ENCODE data around the gene TAF1.

Gene TAF1

DNA sequence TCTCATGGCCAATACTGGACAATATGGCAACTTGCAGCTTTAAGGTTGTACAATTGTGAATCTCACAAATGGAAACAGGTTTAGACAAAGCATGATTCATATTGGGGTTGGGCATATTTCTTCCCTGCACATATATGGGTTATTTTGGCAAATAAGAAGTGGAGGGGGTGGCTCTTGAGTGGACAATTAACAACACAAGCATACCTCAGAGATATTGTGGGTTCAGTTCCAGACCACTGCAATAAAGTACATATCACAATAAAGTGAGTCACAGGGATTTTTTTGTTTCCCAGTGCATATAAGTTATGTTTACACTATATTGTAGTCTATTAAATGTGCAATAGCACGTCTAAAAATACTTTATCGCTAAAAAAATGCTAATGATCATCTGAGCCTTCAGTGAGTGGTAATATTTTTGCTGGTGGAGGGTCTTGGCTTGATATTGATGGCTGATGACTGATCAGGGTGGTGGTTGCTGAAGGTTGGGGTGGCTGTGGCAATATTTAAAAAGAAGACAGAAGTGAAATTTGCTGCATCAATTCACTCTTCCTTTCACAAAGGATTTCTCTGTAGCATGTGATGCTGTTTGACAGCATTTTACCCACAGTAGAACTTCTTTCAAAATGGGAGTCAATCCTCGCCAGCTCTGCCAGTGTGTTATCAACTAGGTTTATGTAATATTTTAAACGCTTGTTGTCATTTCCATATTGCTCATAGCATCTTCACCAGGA lies 116.2 kb downstream of the TAF1 start:
- no peak overlapping the region for H3K4me3 ChIP-seq (ENCODE audit: low read length)
- H3K23ac ChIP-seq (ENCODE audit: low read length) = no peak overlapping the region
- no peak overlapping the region for H2BK15ac ChIP-seq (replicated peaks; ENCODE audit: low read depth)
- H3K4ac ChIP-seq (ENCODE audit: low read depth, low read length) = no peak overlapping the region
- H3K79me1 ChIP-seq (ENCODE audit: low read length) = no peaks in the 10 kb centered on the region
- H3K4me1 ChIP-seq (ENCODE audit: control insufficient read depth, low read depth, low read length) = no peaks in the 10 kb centered on the region
- no peak overlapping the region for H3K56ac ChIP-seq (ENCODE audit: low read length)
- no peak overlapping the region for H3K18ac ChIP-seq (ENCODE audit: low read length)
- no peaks in the 10 kb centered on the region for H3K27me3 ChIP-seq (ENCODE audit: insufficient read depth, low read length, poor library complexity)
- H3K79me2 ChIP-seq (ENCODE audit: control insufficient read depth, insufficient read depth, low read length) = no peaks in the 10 kb centered on the region
- no CpG with 5 or more reads among the region's 4 CpGs for WGBS (ENCODE audit: extremely low coverage, insufficient coverage, low lambda C conversion rate)
- no peak overlapping the region for H4K5ac ChIP-seq (ENCODE audit: low read length)
- H3K4me2 ChIP-seq (ENCODE audit: low read length) = no peak overlapping the region
- H3K36me3 ChIP-seq (ENCODE audit: control insufficient read depth, insufficient read depth, low read length) = no peaks in the 10 kb centered on the region
- H3K9ac ChIP-seq (ENCODE audit: low read length) = no peak overlapping the region
- no peak overlapping the region for H4K8ac ChIP-seq (ENCODE audit: low read depth, low read length)
- no peak overlapping the region for H2BK120ac ChIP-seq (ENCODE audit: low read depth, low read length)
- no peak overlapping the region for H2AK5ac ChIP-seq (ENCODE audit: low read length)
- no peak overlapping the region for H3K27ac ChIP-seq (ENCODE audit: low read depth, low read length)
- H2BK5ac ChIP-seq (ENCODE audit: low read length) = no peak overlapping the region
- DNase-seq = no peak

DNA sequence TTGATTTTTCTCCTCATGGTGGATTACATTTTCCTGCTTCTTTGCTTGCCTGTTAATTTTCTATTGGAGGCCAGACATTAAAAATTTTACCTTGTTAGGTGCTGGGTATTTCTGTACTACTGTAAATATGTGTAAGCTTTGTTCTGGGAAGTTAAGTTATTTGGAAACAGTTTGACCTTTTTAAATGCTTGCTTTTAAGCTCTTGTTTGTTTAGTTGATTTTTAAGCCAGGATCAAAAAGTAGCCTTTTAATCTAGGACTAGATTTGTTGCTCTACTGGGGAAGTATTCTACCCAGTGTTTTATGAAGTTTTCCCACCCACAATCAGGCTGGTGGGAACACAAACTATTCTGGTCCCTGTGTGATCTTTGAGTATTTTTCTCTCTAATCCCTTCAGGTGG lies 121.7 kb downstream of the TAF1 start:
- Histone ChIP-seq H3K4me1 (ENCODE audit: control insufficient read depth, low read depth, low read length) (no peaks in the 10 kb centered on the region), H3K27me3 (ENCODE audit: insufficient read depth, low read length, poor library complexity) (no peaks in the 10 kb centered on the region), H3K56ac (ENCODE audit: low read length) (no peak overlapping the region), H3K36me3 (ENCODE audit: control insufficient read depth, insufficient read depth, low read length) (no peaks in the 10 kb centered on the region), H3K9ac (ENCODE audit: low read length) (no peak overlapping the region), H3K79me2 (ENCODE audit: control insufficient read depth, insufficient read depth, low read length) (no peaks in the 10 kb centered on the region), H3K4me2 (ENCODE audit: low read length) (no peak overlapping the region), H2BK5ac (ENCODE audit: low read length) (no peak overlapping the region), H3K4me3 (ENCODE audit: low read length) (no peak overlapping the region), H2BK15ac (replicated peaks; ENCODE audit: low read depth) (no peak overlapping the region), H4K5ac (ENCODE audit: low read length) (no peak overlapping the region), H3K23ac (ENCODE audit: low read length) (no peak overlapping the region), H3K79me1 (ENCODE audit: low read length) (no peaks in the 10 kb centered on the region), H3K4ac (ENCODE audit: low read depth, low read length) (no peak overlapping the region), H3K18ac (ENCODE audit: low read length) (no peak overlapping the region), H4K8ac (ENCODE audit: low read depth, low read length) (no peak overlapping the region), H3K27ac (ENCODE audit: low read depth, low read length) (no peak overlapping the region), H2BK120ac (ENCODE audit: low read depth, low read length) (no peak overlapping the region), H2AK5ac (ENCODE audit: low read length) (no peak overlapping the region)
- DNase-seq = no peak

DNA sequence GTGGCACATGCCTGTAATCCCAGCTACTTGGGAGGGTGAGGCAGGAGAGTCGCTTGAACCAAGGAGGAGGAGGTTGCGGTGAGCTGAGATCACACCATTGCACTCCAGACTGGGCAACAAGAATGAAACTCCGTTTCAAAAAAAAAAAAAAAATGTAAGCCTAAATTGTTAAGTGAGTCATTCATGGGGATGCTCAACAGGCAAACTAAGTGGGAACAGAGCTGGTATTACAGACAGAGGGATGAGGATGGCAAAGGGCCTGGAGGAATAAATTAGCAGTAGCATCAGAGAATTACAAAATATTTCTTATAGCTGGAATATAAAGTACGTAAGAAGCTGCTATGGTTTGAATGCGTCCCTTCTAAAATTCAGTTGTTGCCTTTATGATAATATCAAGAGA lies 123.4 kb downstream of the TAF1 start:
- Histone ChIP-seq H2BK15ac (replicated peaks; ENCODE audit: low read depth) (no peak overlapping the region), H3K18ac (ENCODE audit: low read length) (no peak overlapping the region), H4K5ac (ENCODE audit: low read length) (no peak overlapping the region), H2BK5ac (ENCODE audit: low read length) (no peak overlapping the region), H2AK5ac (ENCODE audit: low read length) (no peak overlapping the region), H3K4me2 (ENCODE audit: low read length) (no peak overlapping the region), H2BK120ac (ENCODE audit: low read depth, low read length) (no peak overlapping the region), H3K56ac (ENCODE audit: low read length) (no peak overlapping the region), H4K8ac (ENCODE audit: low read depth, low read length) (no peak overlapping the region), H3K36me3 (ENCODE audit: control insufficient read depth, insufficient read depth, low read length) (no peaks in the 10 kb centered on the region), H3K27me3 (ENCODE audit: insufficient read depth, low read length, poor library complexity) (no peaks in the 10 kb centered on the region), H3K4me3 (ENCODE audit: low read length) (no peak overlapping the region), H3K4me1 (ENCODE audit: control insufficient read depth, low read depth, low read length) (no peaks in the 10 kb centered on the region), H3K79me2 (ENCODE audit: control insufficient read depth, insufficient read depth, low read length) (no peaks in the 10 kb centered on the region), H3K79me1 (ENCODE audit: low read length) (no peaks in the 10 kb centered on the region), H3K4ac (ENCODE audit: low read depth, low read length) (no peak overlapping the region), H3K23ac (ENCODE audit: low read length) (no peak overlapping the region), H3K9ac (ENCODE audit: low read length) (no peak overlapping the region), H3K27ac (ENCODE audit: low read depth, low read length) (no peak overlapping the region)
- no peak for DNase-seq
- WGBS (ENCODE audit: extremely low coverage, insufficient coverage, low lambda C conversion rate) = no CpG with 5 or more reads among the region's 5 CpGs

DNA sequence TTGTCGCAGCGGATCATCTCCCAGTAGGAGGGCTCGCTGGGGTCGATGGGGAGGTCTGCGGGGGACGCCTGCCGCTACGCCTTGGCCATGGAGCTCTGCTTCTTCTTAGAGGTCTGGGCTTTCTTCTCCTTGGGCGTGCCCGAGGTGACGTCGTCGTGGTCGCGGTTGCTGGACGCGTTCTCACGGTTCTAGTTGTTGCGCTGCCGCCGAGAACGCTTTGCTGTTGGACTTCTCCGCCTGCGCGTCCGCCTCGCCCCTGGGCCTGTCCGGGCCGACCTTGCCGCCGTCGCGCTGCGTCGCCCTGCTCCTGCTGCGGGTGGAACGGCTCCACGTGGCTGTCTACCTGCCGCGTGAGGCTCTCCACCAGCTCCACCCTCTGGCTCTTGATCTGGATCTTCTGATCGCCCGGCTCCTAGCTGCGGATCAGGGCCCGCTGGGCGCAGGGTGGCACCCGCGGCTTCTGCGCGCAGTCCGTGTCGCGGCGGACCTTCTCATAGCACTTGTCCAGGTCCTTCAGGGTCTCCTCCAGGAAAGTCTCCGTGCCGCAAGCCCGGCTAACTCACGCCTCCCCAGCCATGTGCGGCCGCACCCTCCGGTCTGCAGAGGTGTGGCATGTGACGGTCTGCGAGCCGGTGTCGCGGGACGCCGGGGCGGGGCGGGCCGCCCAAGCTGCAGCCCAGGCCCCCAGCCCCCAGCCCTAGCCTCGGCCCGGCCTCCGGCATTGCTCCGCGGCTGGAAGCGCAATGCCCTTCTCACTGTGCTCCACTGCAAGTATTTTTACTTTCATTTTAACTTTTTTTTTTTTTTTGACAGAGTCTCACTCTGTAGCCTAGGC lies 126.3 kb downstream of the TAF1 start:
- H3K36me3 ChIP-seq (ENCODE audit: control insufficient read depth, insufficient read depth, low read length) = no peaks in the 10 kb centered on the region
- no CpG with 5 or more reads among the region's 76 CpGs for WGBS (ENCODE audit: extremely low coverage, insufficient coverage, low lambda C conversion rate)
- no peak overlapping the region for H3K4ac ChIP-seq (ENCODE audit: low read depth, low read length)
- no peaks in the 10 kb centered on the region for H3K79me1 ChIP-seq (ENCODE audit: low read length)
- no peak overlapping the region for H3K4me3 ChIP-seq (ENCODE audit: low read length)
- no peak overlapping the region for H3K27ac ChIP-seq (ENCODE audit: low read depth, low read length)
- no peaks in the 10 kb centered on the region for H3K27me3 ChIP-seq (ENCODE audit: insufficient read depth, low read length, poor library complexity)
- no peak overlapping the region for H3K4me2 ChIP-seq (ENCODE audit: low read length)
- H2BK5ac ChIP-seq (ENCODE audit: low read length) = no peak overlapping the region
- H3K18ac ChIP-seq (ENCODE audit: low read length) = no peak overlapping the region
- H3K4me1 ChIP-seq (ENCODE audit: control insufficient read depth, low read depth, low read length) = no peaks in the 10 kb centered on the region
- no peak overlapping the region for H3K9ac ChIP-seq (ENCODE audit: low read length)
- H3K79me2 ChIP-seq (ENCODE audit: control insufficient read depth, insufficient read depth, low read length) = no peaks in the 10 kb centered on the region
- H2AK5ac ChIP-seq (ENCODE audit: low read length) = no peak overlapping the region
- H3K56ac ChIP-seq (ENCODE audit: low read length) = no peak overlapping the region
- H4K8ac ChIP-seq (ENCODE audit: low read depth, low read length) = no peak overlapping the region
- H2BK15ac ChIP-seq (replicated peaks; ENCODE audit: low read depth) = no peak overlapping the region
- no peak overlapping the region for H4K5ac ChIP-seq (ENCODE audit: low read length)
- DNase-seq = no peak
- no peak overlapping the region for H2BK120ac ChIP-seq (ENCODE audit: low read depth, low read length)
- H3K23ac ChIP-seq (ENCODE audit: low read length) = no peak overlapping the region

DNA sequence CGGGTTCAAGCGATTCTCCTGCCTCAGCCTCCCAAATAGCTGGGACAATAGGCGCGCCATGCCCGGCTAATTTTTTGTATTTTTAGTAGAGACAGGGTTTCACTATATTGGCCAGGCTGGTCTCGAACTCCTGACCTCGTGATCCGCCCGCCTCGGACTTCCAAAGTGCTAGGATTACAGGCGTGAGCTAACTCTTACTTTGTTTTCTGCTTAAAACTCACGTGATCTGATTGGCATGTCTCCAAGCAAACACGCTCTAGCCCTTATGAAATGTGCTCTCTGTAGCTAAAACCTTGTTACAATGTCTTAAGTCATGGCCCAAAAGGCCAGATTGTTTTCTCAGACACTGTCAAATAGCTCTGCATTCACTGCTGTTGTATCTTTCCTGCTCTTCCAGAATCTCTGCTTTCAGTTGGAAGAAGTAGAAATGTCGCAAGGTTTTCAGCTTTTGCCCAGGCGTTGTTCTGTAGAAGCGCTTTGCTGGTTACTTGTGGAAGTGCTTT lies 127.0 kb downstream of the TAF1 start:
- Histone ChIP-seq H3K4me3 (ENCODE audit: low read length) (no peak overlapping the region), H3K4me1 (ENCODE audit: control insufficient read depth, low read depth, low read length) (no peaks in the 10 kb centered on the region), H3K27ac (ENCODE audit: low read depth, low read length) (no peak overlapping the region), H2BK5ac (ENCODE audit: low read length) (no peak overlapping the region), H4K8ac (ENCODE audit: low read depth, low read length) (no peak overlapping the region), H3K4me2 (ENCODE audit: low read length) (no peak overlapping the region), H3K18ac (ENCODE audit: low read length) (no peak overlapping the region), H3K9ac (ENCODE audit: low read length) (no peak overlapping the region), H3K56ac (ENCODE audit: low read length) (no peak overlapping the region), H2BK15ac (replicated peaks; ENCODE audit: low read depth) (no peak overlapping the region), H3K36me3 (ENCODE audit: control insufficient read depth, insufficient read depth, low read length) (no peaks in the 10 kb centered on the region), H3K23ac (ENCODE audit: low read length) (no peak overlapping the region), H2AK5ac (ENCODE audit: low read length) (no peak overlapping the region), H4K5ac (ENCODE audit: low read length) (no peak overlapping the region), H3K79me1 (ENCODE audit: low read length) (no peaks in the 10 kb centered on the region), H2BK120ac (ENCODE audit: low read depth, low read length) (no peak overlapping the region), H3K79me2 (ENCODE audit: control insufficient read depth, insufficient read depth, low read length) (no peaks in the 10 kb centered on the region), H3K27me3 (ENCODE audit: insufficient read depth, low read length, poor library complexity) (no peaks in the 10 kb centered on the region), H3K4ac (ENCODE audit: low read depth, low read length) (no peak overlapping the region)
- no CpG with 5 or more reads among the region's 16 CpGs for WGBS (ENCODE audit: extremely low coverage, insufficient coverage, low lambda C conversion rate)
- no peak for DNase-seq

Data from mesendoderm (in vitro differentiated cells).